Amniotic stem cell (primary cell): ENCODE measurements around the gene SBDS.
"Not testable (repeated sequence)": the region's sequence is repeated elsewhere in the genome, so short reads cannot be mapped to it uniquely, and the experiment has no call there.

Experiments
- DNase-seq: peaks from one replicate; lab custom pipeline; 2025; lab: John Stamatoyannopoulos, UW

The SBDS gene

GRCh38 chr7:66995050-66995776, at the start of gene SBDS:
TSS of gene SBDS (minus strand) at chr7:66995586. CDS start at chr7:66995417, 169 bp downstream.
- DNase-seq = peak; percentile 94

DNA sequence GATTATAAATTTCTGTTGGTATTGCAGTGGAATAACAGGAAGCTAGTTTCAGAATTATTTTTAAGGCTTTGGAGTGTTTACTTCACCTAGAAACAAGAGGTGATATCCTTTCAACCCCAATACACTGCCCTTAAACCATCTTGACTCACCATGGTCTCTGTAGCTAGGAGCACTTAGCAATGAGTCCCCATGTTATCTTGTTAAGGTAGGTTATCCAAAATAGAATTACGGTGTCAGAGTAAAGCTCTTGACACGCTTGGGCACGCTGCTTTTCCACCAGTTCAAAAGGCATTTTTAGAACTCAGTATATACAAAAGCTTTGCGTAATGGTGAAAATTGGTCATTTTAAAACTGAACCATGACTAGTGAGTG, 48.2 kb upstream of the SBDS start:
- DNase-seq = not testable (repeated sequence)

GRCh38 chr7:67042781-67043558, 47.6 kb upstream of the SBDS start:
- not testable (repeated sequence) for DNase-seq

- not testable (repeated sequence) for DNase-seq
These were observed 45.4 kb upstream of the SBDS start for GRCh38 chr7:67040832-67041231.

DNA sequence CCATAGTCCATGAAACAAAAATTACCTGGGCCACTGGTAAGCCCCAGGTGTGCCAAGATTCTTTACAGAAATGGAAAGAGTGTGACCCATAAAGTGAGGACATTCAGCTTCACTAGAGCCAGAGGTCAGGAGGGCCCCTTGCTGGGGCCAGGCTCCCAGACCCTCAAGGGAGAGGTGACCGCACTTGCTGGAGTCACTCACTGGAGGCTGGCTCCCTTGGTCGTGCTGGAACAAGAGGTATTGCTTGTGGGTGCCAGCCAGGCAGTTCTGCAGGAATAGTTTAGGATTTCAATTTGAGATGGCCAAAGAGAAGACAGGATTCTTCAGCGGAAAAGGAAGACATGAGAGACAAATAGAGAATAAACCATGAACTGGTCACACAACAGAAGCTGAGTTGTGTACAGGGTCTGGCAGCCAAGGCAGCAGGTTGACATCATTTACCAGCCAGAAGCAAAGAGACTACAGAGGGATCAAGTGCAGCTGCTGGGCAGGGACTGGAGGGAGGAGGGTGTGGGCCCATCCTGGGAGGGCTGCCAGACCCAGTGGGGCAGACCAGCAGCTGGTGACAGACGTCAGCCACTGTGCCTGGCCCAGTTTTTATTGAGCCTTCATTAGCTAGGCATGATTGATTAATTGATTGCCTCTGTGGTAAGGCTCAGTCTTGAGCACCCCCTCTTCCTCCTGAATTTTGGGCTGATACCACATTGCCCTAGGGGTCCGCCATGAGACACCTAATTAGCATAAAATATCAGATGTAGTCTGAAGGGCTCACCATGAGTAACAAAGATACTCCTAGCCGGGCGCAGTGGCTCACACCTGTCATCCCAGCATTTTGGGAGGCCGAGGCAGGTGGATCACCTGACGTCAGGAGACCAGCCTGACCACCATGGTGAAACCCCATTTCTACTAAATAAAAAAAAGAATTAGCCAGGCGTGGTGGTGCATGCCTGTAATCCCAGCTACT, 41.3 kb upstream of the SBDS start:
- not testable (repeated sequence) for DNase-seq

- no peak for DNase-seq
These were observed 37.9 kb upstream of the SBDS start for GRCh38 chr7:67033251-67033650.

GRCh38 chr7:67031685-67032084, 36.3 kb upstream of the SBDS start:
- not testable (repeated sequence) for DNase-seq

GRCh38 chr7:67025459-67025858, 30.1 kb upstream of the SBDS start:
- DNase-seq = not testable (repeated sequence)

- no peak for DNase-seq
These were observed 27.1 kb upstream of the SBDS start for GRCh38 chr7:67022511-67022910.

- DNase-seq = no peak
These were observed 25.9 kb upstream of the SBDS start for GRCh38 chr7:67021260-67021659.

DNA sequence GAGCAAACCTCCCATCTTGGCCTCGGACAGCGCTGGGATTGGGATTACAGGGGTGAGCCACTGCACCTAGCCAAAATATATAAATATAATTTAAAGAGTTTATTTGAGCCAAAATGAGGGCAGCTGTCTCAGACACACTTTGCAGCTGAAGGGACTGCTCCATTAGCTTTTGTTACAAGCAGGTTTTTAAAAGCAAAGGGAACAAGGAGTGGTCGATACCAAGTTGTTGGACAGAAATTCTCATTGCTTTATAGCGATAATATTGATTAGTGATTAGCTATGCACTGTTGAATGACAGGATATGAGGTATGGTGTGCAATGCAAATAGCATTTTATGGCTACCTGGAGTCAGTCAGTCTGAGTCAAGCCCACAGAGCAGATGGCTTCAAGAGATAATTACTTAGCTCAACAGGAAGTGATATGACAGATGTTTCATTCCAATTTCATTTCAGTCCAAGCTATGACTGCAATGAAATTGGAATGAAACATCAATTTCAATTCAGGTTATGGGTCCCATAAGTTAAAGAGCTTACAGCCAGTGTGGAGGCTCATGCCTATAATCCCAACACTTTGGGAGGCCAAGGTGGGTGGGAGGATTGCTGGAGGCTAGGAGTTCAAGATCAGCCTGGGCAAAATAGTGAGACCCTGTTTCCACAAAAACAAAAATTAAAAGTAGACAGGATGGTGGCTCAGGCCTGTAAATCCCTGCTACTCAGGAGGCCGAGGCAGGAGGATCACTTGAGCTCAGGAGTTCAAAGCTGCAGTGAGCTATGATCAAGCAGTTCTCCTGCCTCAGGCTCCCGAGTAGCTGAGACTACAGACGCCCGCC, 24.4 kb upstream of the SBDS start:
- DNase-seq = no peak

- no peak for DNase-seq
These were observed 23.6 kb upstream of the SBDS start for GRCh38 chr7:67018940-67019339.

GRCh38 chr7:67017971-67018370, 22.6 kb upstream of the SBDS start:
- DNase-seq = not testable (repeated sequence)

DNA sequence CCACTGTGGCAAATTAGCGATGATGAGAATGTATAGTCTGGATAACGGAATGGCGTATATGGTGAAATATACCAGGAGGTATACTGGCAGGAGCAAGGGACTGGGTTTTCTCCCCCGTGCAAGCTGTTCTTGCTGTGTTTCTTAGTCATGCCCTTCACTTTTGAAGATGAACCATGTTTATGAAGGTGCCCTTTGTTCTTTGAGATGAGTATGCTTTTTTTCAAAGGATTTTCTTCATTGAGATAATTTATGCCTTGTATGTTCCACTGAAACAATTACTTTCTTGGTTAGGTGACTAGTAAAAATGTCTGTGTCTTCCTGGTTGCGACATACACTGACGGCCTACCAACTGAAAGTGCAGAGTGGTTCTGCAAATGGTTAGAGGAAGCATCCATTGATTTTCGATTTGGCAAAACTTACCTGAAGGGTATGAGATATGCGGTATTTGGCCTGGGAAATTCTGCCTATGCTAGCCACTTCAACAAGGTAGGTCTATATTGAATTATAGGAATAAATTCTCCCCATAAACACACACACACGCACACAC, 18.8 kb upstream of the SBDS start:
- DNase-seq = not testable (repeated sequence)

GRCh38 chr7:67009677-67010076, 14.3 kb upstream of the SBDS start:
- DNase-seq = not testable (repeated sequence)

- no peak for DNase-seq
These were observed 12.9 kb upstream of the SBDS start for GRCh38 chr7:67008260-67008659.

DNA sequence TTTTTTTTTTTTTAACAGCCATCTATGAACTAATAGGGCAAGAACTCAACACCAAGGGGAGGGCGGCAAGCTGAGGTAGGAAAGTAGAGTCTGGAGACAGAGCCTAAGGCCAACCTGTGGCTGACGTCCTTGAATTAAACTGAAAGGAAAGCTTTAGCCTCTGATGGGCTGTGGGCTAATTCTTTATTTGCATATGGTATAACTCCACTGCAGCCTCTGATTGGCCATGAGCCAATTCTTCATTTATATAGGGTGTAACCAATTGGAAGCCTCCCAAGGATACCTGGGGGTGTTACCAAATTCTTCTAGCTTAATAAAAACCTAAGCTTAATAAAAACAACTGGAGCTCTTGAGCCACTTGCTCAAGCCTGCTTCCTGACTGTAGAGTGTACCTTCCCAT, 11.6 kb upstream of the SBDS start:
- DNase-seq = no peak

DNA sequence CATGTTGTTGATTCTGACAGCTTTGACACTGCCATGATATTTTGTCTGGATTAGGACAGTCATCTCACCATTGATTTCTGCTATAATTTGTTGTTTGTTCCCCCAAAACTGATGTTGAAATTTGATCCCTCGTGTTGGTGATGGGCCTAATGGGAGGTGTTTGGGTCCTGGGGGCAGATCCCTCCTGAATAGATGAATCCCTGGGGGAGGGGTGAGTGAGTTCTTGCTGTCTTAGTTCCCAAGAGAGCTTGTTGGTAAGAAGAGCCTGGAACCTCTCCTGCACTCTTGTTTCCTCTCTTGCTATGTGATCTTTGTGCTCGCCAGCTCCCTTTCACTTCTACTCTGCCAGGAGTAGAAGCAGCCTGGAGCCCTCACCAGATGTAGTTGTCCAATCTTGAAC, 8.8 kb upstream of the SBDS start:
- DNase-seq = not testable (repeated sequence)

DNA sequence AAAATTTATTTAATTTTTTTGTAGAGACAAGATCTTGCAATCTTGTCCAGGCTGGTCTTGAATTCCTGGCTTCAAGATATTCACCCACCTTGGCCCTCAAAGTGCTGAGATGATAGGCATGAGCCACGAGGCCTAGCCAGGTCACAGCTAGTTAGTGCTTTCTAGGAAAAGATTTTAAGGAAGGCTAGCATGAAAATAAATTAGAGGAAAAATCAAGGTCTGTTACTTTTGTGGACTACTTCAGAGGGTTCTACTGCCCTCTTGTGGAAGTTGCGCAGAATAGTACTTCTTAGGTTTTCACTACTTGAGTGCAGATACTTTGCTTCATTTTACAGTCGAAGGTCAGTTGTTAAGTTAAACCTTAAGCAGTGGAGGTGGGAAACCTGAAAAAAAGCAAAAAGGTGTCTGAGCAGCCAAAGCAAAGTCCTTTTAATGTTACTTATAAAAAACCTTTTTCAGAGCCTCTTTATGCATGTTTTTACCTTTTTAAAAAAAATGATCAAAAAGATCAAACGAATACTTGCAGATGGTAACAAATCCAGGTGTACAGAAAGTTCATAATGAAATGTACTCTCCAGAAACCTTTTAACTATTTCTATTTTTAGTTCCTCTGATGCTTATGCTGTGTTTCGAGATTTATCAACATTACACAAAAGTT, 5.3 kb upstream of the SBDS start:
- not testable (repeated sequence) for DNase-seq

GRCh38 chr7:66996444-66997191, 1.2 kb upstream of the SBDS start, which contains the start of gene TYW1:
TSS of gene TYW1 (plus strand) at chr7:66996833. CDS start at chr7:66996979, 146 bp downstream.
- peak; percentile 96 for DNase-seq
